ENCODE results near the gene SORL1. TPM values are rescaled to one million over a fixed set of nuclear protein-coding genes. Genes with fewer than 3 reads are reported as not detected.

SORL1 gene
- total RNA-seq, 1 donor from 2014 or later = 7.1 TPM

GRCh38 chr11:121570453-121570852 lies 118.3 kb downstream of the SORL1 start:
- intact Hi-C loops (cut with micrococcal nuclease) = no loop called here
- Histone ChIP-seq H3K9me3 (replicated peaks) (no peaks in the 10 kb centered on the region), H3K4me3 (no peak overlapping the region), H3K36me3 (no peaks in the 10 kb centered on the region), H3K27me3 (ENCODE audit: low read depth) (peaks cover 6% of the 10 kb centered on the region), H3K4me1 (peaks cover 3% of the 10 kb centered on the region), H3K27ac (replicated peaks) (no peak overlapping the region)
- TF ChIP-seq CTCF (IDR thresholded peaks at IDR 0.05; ENCODE audit: borderline replicate concordance) = no peak
- no peak for DNase-seq

DNA sequence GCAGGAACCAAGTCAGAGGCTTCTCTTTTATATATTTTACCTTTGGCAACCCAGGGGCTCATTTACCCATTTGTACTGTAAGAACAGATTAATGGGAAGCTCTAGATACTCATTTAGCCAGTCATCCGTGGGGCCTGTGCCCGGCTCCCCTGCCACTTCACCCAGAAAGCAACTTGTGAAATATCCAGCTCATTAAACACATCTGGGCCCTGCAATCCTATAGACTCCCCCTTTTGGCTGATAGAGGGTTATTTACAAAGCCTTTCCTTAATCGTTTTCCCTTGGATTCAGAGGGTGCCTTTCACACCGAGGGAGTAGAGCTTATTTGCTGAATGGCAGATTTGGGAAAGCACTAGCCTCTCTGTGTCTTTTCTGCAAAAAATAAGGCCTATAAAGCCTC lies 119.4 kb downstream of the SORL1 start:
- peaks cover 5% of the 10 kb centered on the region for H3K4me1 ChIP-seq
- H3K9me3 ChIP-seq (replicated peaks) = no peaks in the 10 kb centered on the region
- no peaks in the 10 kb centered on the region for H3K36me3 ChIP-seq
- no peak for DNase-seq
- no peak for TF ChIP-seq CTCF (IDR thresholded peaks at IDR 0.05; ENCODE audit: borderline replicate concordance)
- H3K27me3 ChIP-seq (ENCODE audit: low read depth) = peaks cover 6% of the 10 kb centered on the region
- no peak overlapping the region for H3K27ac ChIP-seq (replicated peaks)
- intact Hi-C loops (cut with micrococcal nuclease) = no loop called here
- no peak overlapping the region for H3K4me3 ChIP-seq

GRCh38 chr11:121572571-121573059 lies 120.5 kb downstream of the SORL1 start:
- no peaks in the 10 kb centered on the region for H3K36me3 ChIP-seq

GRCh38 chr11:121574801-121575200 lies 122.7 kb downstream of the SORL1 start:
- no peak overlapping the region for H3K4me3 ChIP-seq
- no peak overlapping the region for H3K27ac ChIP-seq (replicated peaks)
- no peaks in the 10 kb centered on the region for H3K9me3 ChIP-seq (replicated peaks)
- peaks cover 5% of the 10 kb centered on the region for H3K4me1 ChIP-seq
- peaks cover 6% of the 10 kb centered on the region for H3K27me3 ChIP-seq (ENCODE audit: low read depth)
- no peaks in the 10 kb centered on the region for H3K36me3 ChIP-seq
- intact Hi-C loops (cut with micrococcal nuclease) = no loop called here
- no peak for DNase-seq
- no peak for TF ChIP-seq CTCF (IDR thresholded peaks at IDR 0.05; ENCODE audit: borderline replicate concordance)

More at GRCh38 chr11:121572571-121573059, 120.5 kb downstream of the SORL1 start:
- no peak for DNase-seq
- Histone ChIP-seq H3K9me3 (replicated peaks) (no peaks in the 10 kb centered on the region), H3K4me3 (no peak overlapping the region), H3K27ac (replicated peaks) (no peak overlapping the region), H3K27me3 (ENCODE audit: low read depth) (peaks cover 6% of the 10 kb centered on the region), H3K4me1 (peaks cover 5% of the 10 kb centered on the region)
- no peak for TF ChIP-seq CTCF (IDR thresholded peaks at IDR 0.05; ENCODE audit: borderline replicate concordance)
- intact Hi-C loops (cut with micrococcal nuclease) = no loop called here

DNA sequence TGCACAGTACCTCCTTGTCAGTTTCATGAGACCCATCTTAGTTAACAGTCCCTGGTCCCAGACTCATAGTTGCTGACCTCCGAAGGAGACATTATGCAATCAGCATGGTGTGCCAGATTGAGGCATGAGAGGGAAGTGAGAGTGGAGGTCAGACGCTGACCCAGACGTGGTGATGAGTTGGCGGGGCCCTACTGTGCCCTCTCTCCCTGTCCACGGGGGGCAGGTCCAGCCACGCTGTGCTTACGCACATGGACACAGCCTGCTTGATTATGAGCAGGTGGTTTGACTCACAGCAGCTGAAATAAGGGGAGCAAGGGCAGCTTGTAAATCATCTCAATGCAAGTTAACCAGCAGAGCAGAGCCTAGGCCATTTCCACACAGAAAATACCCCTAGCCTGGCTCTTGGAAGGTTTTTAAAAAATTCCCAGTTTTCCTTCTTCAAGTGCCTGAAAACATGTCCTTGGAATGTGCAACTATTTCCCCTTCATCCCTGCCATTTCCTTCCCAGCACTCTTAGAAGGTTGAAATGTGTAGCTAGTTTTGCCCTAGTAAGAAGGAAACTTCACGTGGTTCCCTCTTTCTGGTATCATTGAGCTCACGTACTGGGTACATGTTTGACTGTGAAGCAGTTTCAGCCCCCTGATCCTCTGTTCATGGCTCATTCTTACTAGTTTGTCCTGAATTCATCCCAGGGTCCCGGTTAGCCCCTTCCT lies 123.3 kb downstream of the SORL1 start:
- Histone ChIP-seq H3K9me3 (replicated peaks) (peaks cover 3% of the 10 kb centered on the region), H3K27me3 (ENCODE audit: low read depth) (peaks cover 6% of the 10 kb centered on the region), H3K27ac (replicated peaks) (no peak overlapping the region), H3K36me3 (no peaks in the 10 kb centered on the region), H3K4me1 (peaks cover 5% of the 10 kb centered on the region), H3K4me3 (no peak overlapping the region)
- intact Hi-C loops (cut with micrococcal nuclease) = no loop called here
- DNase-seq = peak; percentile 58
- no peak for TF ChIP-seq CTCF (IDR thresholded peaks at IDR 0.05; ENCODE audit: borderline replicate concordance)
